Dermis microvascular lymphatic vessel endothelial cell (primary cell): Measurements from ENCODE around the gene MAGEA3. TPM values are rescaled to one million over a fixed set of nuclear protein-coding genes. Genes with fewer than 3 reads are reported as not detected.
"Not testable (repeated sequence)": the region's sequence is repeated elsewhere in the genome, so short reads cannot be mapped to it uniquely, and the experiment has no call there.

Experiments
- DNase-seq, 2 donors: peaks; one replicate each; pipeline versions ENCODE4 v3.0.0 to v3.0.0-alpha.2; 2010; ENCODE audit warnings: low read depth in 2 of 2
- total RNA-seq: library from RNA; depleted of rRNA; stranded (reverse); fragments of >200 nt; gene quantifications from 2 replicates; pipeline ENCODE4 v1.2.1, GENCODE V29; 2014

MAGEA3 gene
- total RNA-seq, 1 donor from 2014 or later = not detected

- DNase-seq = no peak
Measured at GRCh38 chrX:152735860-152736511, 37.4 kb downstream of the MAGEA3 start.

GRCh38 chrX:152736528-152736927, 37.9 kb downstream of the MAGEA3 start:
- not testable (repeated sequence) for DNase-seq

GRCh38 chrX:152738560-152738959, 40.0 kb downstream of the MAGEA3 start:
- DNase-seq = no peak

Other genes starting within 250 kb of the MAGEA3 start
- gene GABRA3, start 247.5 kb upstream of the MAGEA3 start, total RNA-seq = not detected in 2 replicates
- not detected in 2 replicates for gene GABRQ, start 60.9 kb upstream of the MAGEA3 start, total RNA-seq
- gene CSAG2, start 10.5 kb downstream of the MAGEA3 start, total RNA-seq = not detected in 2 replicates
- gene MAGEA2B, start 15.8 kb downstream of the MAGEA3 start, total RNA-seq = not detected in 2 replicates
- not detected in 2 replicates for gene CSAG1, start 34.9 kb downstream of the MAGEA3 start, total RNA-seq
- not detected in 2 replicates for gene MAGEA12, start 35.0 kb downstream of the MAGEA3 start, total RNA-seq
- not detected in 2 replicates for gene MAGEA2, start 55.0 kb downstream of the MAGEA3 start, total RNA-seq
- gene CSAG3, start 60.4 kb downstream of the MAGEA3 start, total RNA-seq = not detected in 2 replicates
- not detected in 2 replicates for gene MAGEA6, start 70.9 kb downstream of the MAGEA3 start, total RNA-seq
- gene CETN2, start 132.0 kb downstream of the MAGEA3 start, total RNA-seq = 14.4 and 17.3 TPM in 2 replicates
- gene NSDHL, start 132.3 kb downstream of the MAGEA3 start, total RNA-seq = 13.9 and 15.5 TPM in 2 replicates
- 6.5 and 8.5 TPM in 2 replicates for gene ZNF185, start 199.3 kb downstream of the MAGEA3 start, total RNA-seq